ENCODE data around the gene FOXD3.
"Not testable (repeated sequence)": the region's sequence is repeated elsewhere in the genome, so short reads cannot be mapped to it uniquely, and the experiment has no call there.

The FOXD3 gene

GRCh38 chr1:63321066-63321784, 1.1 kb upstream of the FOXD3 start:
- DNase-seq = no peak

- no peak for DNase-seq
Measured at GRCh38 chr1:63321785-63322113, 618 bp upstream of the FOXD3 start.

GRCh38 chr1:63322944-63323864, 837 bp downstream of the FOXD3 start:
- DNase-seq = no peak

GRCh38 chr1:63323865-63324778, 1.8 kb downstream of the FOXD3 start:
- DNase-seq = no peak

GRCh38 chr1:63324779-63325119, 2.4 kb downstream of the FOXD3 start:
- no peak for DNase-seq

DNA sequence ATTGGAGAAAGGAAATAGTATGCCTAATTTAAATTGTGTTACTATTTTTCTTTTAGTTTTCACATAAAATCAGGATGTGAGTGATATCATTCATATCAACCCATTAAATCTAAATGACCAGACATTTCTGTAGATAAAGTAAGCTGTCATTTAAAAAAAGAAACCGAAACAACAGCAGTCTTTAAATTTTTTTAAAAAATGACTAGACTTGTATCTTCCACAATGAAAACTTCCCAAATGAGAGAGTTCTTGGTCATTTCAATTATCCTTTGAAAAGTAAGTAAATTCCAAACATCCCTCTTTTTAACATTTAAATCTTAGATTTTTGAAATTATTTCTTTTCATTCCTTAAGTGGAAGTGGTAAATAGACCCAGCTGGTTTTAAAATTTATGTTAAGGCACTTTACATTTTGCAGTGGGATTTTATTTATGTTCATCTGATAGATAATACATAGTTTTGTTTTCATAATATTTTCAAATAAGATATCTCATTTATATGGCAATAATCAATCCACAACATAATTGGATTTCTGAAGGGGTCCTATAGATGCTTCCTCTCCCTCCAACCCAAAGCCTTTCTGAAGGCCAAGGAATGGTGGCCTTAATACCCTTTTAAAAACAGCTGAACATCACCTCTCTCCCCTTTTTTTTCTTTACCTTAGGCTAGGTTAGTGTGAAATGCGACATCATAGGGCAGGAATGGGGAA, 3.1 kb downstream of the FOXD3 start:
- DNase-seq = no peak

GRCh38 chr1:63326106-63326472, 3.7 kb downstream of the FOXD3 start:
- DNase-seq = no peak

GRCh38 chr1:63326473-63327380, 4.4 kb downstream of the FOXD3 start:
- no peak for DNase-seq

DNA sequence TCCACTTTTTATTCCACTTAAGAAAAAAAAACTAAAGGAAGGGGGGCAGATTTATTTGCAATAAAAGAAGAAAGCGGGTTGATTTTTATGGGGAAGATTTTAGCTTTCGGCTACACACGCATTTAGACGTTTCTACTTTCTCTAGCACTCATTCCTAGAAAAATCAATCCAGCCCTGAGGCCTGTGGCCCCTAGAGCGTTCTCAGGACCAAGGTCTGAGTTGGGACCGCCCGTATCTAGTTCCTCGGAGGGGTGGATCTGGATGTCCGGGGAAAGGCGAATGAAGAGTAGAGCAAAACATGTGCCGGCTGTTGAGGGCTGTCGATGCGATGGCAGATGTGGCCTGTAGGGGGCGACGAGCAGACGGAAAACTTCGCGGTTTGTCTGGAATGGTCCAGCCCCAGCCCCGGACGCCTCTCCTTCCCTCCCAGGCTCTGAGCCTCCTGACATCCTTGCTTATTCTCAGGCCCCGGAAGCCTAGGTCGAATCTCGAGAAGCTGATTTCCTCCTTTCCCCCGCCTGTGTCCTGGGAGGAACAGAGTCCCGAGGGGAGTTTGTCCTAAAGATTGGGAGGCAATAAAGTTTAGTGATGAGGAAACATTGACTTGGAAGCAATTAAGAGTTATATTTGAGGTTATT, 5.2 kb downstream of the FOXD3 start:
- peak; percentile 73 for DNase-seq

DNA sequence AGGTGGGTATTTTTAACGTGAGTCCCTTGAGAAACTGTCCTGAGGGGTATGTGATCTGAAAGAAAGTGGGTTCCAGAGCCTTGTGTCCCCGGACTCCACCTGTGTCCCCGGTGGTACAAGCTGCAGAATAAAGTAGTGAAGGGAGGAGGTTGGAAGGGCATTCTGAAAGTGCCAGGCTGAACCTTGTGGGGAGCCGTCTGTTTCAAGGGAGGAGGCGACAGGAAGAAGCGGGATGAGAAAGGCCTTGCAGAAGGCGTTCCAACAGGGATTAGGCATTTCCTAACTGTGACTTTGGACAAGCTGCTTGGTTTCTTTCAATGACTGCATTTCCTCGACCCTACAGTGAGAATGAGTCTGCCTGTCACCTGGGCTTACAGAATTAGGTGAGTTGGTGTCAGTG, 5.8 kb downstream of the FOXD3 start:
- no peak for DNase-seq

DNA sequence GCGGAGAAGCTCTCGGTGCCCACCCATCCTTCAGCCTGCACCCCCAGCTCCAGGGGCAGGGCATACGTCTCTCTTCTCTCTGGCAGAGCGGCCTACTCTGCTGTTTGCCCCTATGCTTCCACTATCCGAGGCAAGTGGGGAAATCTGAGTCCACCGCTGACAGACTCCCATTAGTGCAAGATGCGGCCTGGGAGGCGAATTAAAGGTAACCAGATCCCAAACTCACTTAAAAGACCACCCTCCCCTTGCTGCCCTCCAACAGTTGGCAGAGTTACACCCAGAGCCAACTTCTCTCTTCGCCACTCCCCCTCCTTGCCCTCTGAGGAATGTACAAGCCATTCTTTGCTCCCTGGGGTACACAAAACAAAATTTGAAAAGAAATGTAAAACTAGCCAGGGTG, 6.4 kb downstream of the FOXD3 start:
- DNase-seq = no peak

DNA sequence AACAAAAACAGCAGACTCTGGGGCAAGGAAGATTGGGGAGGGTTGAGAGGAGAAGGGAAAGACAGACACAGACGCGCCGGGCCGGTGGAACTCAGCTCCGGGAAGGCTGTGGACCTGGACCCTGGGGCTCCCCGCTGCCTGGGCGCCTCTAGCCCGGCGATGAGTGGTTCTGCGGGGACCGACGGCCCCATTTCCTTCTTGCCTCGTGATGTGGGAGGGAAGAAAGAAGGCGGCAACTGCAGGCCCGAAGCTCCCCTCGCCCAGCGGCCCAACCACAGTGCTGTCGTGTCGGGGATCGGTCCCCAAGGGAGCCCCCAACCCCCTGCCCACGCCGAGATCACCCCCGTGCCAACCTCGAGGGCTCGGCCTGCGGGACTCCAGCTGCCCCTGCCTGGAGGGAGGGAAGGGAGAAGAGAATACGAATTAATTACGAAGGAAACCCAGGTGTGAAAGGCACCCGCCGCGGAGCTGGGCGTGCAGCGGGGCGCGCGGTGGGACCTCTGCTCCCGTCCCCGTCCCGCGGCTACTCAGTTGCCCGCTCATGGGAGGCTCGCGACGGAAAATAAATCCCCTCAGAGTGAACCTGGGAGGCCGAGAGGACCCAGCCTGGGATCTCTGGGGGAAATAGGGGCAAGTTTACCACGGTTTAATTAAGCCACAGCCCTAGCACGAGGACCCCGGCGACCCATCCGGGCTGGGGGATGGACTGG, 7.4 kb downstream of the FOXD3 start:
- DNase-seq = no peak

GRCh38 chr1:63330331-63330916, 8.1 kb downstream of the FOXD3 start:
- DNase-seq = no peak

DNA sequence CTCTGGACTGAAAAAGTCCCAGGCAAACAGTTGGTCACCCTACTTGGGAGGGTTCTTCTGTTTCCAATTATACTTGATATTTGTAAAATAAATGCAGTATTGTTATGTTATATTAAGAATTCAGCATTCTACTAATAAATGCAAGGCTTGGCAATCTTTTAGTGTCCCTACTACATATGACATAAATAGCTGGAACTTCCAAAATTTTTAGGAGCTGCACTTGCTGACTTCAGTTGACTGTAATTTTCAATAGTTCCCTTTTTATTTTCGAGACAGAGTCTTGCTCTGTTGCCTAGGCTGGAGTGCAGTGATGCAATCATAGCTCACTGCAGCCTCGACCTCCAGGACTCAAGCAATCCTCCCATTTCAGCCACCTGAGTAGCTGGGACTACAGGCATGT, 20.0 kb downstream of the FOXD3 start:
- DNase-seq = no peak

DNA sequence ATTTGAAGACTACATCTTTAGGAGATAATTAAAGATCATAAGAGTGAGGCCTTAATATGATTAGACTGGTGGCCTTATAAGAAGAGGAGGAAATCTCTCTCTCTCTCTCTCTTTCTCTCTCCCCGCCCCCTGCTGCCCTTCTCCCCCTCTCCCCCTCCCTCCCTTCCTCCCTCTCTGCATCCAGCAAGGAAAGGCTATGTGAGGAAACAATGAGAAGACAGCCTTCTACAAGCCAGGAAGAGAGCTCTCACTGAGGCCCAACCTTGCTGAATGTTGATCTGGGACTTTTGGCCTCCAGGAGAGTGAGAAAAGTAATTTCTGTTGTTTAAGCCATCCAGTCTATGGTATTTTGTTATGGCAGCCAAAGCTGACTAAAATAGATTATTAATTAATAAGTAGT, 21.6 kb downstream of the FOXD3 start:
- no peak for DNase-seq

DNA sequence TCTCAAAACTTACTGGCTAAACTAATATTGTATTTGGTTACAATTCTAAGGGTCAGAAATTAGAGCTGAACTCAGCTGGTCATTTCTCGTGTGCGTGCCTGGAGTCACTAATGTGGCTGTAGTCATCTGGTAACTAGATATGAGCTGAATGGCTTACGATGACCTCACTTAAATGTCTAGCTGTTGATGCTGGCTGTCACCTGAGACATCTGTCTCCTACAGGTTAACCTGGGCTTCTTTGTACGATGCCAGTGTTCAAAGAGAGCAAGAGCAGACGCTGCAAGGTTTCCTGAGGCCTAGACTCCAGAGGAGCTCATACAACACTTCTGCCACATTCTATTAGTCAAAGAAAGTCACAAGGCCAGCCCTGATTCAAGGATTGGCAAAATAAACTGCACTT, 28.0 kb downstream of the FOXD3 start:
- no peak for DNase-seq

- no peak for DNase-seq
Measured at GRCh38 chr1:63352736-63353135, 30.4 kb downstream of the FOXD3 start.

DNA sequence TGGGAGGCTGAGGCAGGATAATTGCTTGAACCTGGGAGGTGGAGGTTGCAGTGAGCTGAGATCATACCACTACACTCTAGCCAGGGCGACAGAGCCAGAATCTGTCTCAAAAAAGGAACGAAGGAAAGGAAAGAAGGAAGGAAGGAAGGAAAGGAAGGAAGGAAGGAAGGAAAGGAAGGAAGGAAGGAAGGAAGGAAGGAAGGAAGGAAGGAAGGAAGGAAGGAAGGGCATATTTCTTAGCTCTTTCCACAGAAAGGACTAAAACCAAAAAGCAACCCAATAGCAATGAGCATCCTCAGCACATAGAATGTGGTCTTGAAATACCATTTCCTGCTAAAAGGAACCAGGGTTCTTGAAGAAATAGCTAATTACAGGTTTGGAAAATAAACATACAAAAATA, 33.9 kb downstream of the FOXD3 start:
- not testable (repeated sequence) for DNase-seq

- DNase-seq = no peak
Measured at GRCh38 chr1:63359561-63359960, 37.2 kb downstream of the FOXD3 start.

DNA sequence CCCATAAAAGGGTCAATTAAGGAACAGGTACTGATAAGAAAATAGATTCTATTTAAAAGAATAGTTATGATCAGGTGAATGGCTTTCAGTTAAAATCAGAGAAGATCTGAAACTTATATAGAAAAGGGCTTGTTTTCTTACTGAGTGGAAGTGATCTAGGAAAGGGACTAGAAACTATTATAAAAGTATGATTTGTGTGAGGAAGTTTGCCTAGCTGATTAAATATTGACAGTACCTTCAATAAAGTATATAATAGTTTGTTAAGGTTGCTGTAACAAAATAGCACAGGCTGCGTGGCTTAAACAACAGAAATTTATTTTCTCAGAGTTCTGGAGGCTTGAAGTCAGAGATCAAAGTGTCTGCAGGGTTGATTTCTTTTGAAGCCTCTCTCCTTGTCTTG, 39.7 kb downstream of the FOXD3 start:
- no peak for DNase-seq

All from RPMI8226 (cell line).